Measurements from ENCODE around the gene SOWAHD.
"Not testable (repeated sequence)": the region's sequence is repeated elsewhere in the genome, so short reads cannot be mapped to it uniquely, and the experiment has no call there.

Gene SOWAHD

DNA sequence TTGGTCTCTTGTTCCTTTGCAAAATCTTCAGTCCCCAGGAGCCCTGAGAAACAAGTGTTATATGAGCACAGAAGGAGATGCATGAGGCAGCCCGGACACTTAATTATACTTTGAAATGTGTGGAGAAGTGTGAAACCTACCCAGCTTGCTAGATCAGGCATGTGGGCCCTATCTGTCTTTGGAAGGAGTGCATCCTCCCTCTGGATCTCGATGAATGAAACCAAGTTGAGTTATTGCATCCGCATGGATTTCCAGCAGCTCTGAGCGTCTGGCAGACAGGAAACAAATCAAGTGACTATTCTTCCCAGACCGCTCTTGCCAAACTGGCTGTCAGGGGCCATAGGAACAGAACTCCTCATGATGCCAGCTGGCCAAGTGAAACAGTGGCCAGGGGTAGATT, 19.6 kb upstream of the SOWAHD start:
- H3K9ac ChIP-seq (ENCODE audit: low read depth, low read length) = no peak overlapping the region
- H3K27ac ChIP-seq (ENCODE audit: low read length) = no peak overlapping the region
- no peaks in the 10 kb centered on the region for H3K36me3 ChIP-seq (ENCODE audit: insufficient read depth, low read depth, low read length)
- H3K4me1 ChIP-seq (ENCODE audit: insufficient read depth, low read length) = no peaks in the 10 kb centered on the region
- no peaks in the 10 kb centered on the region for H3K9me3 ChIP-seq (ENCODE audit: insufficient read depth, low read depth, low read length)
- H3K27me3 ChIP-seq (ENCODE audit: insufficient read depth, low read length) = no peaks in the 10 kb centered on the region
- H3K4me3 ChIP-seq (ENCODE audit: low read length) = no peak overlapping the region

DNA sequence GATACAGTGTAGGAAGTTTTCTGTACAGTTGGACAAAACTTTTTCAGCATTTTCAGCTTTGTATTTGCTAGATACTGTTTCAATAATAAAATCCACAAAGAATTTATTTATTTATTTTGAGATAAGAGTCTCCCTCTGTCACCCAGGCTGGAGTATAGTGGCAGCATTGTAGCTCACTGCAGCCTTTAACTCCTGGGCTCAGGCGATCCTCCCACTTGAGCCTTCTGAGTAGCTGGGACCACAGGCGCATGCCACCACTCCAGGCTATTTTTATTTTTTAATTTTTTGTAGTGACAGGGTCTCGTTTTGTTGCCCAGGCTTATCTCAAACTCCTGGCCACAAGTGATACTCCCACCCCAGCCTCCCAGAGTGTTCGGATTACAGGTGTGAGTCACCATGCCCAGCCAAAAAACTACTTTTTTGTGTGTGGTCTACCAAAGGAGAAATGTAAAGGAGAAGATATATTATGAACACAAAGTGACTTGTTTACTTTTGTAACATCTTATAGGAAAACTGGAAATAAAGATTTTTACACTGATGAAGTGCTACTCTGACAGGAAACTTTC, 13.0 kb upstream of the SOWAHD start:
- H3K4me1 ChIP-seq (ENCODE audit: insufficient read depth, low read length) = no peaks in the 10 kb centered on the region
- no peaks in the 10 kb centered on the region for H3K27me3 ChIP-seq (ENCODE audit: insufficient read depth, low read length)
- no peaks in the 10 kb centered on the region for H3K9me3 ChIP-seq (ENCODE audit: insufficient read depth, low read depth, low read length)
- no peak overlapping the region for H3K27ac ChIP-seq (ENCODE audit: low read length)
- H3K36me3 ChIP-seq (ENCODE audit: insufficient read depth, low read depth, low read length) = no peaks in the 10 kb centered on the region
- H3K9ac ChIP-seq (ENCODE audit: low read depth, low read length) = no peak overlapping the region
- no peak overlapping the region for H3K4me3 ChIP-seq (ENCODE audit: low read length)

DNA sequence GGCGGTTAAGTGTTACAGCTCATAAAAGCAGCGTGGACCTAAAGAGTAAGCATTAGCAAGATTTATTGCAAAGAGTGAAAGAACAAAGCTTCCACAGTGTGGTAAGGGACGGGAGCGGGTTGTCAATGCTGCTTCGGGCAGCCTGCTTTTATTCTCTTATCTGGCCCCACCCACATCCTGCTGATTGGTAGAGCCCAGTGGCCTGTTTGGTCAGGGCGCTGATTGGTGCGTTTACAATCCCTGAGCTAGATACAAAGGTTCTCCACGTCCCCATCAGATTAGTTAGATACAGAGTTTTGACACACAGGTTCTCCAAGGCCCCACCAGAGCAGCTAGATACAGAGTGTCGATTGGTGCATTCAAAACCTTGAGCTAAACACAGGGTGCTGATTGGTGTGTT, 8.3 kb upstream of the SOWAHD start:
- not testable (repeated sequence) for H3K4me3 ChIP-seq (ENCODE audit: low read length); H3K27me3 ChIP-seq (ENCODE audit: insufficient read depth, low read length); H3K4me1 ChIP-seq (ENCODE audit: insufficient read depth, low read length); H3K36me3 ChIP-seq (ENCODE audit: insufficient read depth, low read depth, low read length); H3K27ac ChIP-seq (ENCODE audit: low read length); H3K9me3 ChIP-seq (ENCODE audit: insufficient read depth, low read depth, low read length); H3K9ac ChIP-seq (ENCODE audit: low read depth, low read length)

DNA sequence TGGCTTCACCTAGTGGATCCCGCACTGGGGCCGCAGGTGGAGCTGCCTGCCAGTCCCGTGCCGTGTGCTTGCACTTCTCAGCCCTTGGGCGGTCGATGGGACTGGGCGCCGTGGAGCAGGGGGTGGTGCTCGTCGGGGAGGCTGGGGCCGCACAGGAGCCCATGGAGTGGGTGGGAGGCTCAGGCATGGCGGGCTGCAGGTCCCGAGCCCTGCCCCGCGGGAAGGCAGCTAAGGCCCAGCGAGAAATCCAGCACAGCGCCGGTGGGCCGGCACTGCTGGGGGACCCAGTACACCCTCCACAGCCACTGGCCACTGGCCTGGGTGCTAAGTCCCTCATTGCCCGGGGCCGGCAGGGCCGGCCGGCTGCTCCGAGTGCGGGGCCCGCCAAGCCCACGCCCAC, 7.6 kb upstream of the SOWAHD start:
- H3K27ac ChIP-seq (ENCODE audit: low read length); H3K36me3 ChIP-seq (ENCODE audit: insufficient read depth, low read depth, low read length); H3K9ac ChIP-seq (ENCODE audit: low read depth, low read length); H3K4me1 ChIP-seq (ENCODE audit: insufficient read depth, low read length); H3K27me3 ChIP-seq (ENCODE audit: insufficient read depth, low read length); H3K9me3 ChIP-seq (ENCODE audit: insufficient read depth, low read depth, low read length); H3K4me3 ChIP-seq (ENCODE audit: low read length): not testable (repeated sequence)

DNA sequence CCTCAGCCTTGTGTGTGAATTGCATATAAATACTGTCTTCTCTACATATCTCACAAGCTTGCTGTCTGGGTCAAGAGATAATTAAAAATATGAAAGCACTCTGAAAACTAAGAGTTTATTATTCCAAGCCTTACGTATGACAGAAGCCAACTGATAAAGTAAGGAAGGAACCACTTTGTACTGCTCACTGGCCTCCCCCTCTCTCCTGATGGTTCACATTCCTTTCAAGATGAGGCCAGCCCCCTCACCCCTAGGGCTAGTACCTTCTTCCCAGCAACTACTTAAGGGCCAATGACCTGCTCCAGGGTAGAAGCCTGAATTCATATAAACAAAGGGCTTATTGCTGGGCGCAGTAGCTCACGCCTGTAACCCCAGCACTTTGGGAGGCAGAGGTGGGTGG, 5.4 kb upstream of the SOWAHD start:
- no peaks in the 10 kb centered on the region for H3K36me3 ChIP-seq (ENCODE audit: insufficient read depth, low read depth, low read length)
- no peaks in the 10 kb centered on the region for H3K9me3 ChIP-seq (ENCODE audit: insufficient read depth, low read depth, low read length)
- H3K27me3 ChIP-seq (ENCODE audit: insufficient read depth, low read length) = no peaks in the 10 kb centered on the region; the same call in 1 of the 2 replicates
- H3K4me3 ChIP-seq (ENCODE audit: low read length) = no peak overlapping the region
- no peak overlapping the region for H3K27ac ChIP-seq (ENCODE audit: low read length)
- H3K4me1 ChIP-seq (ENCODE audit: insufficient read depth, low read length) = peaks cover 10% of the 10 kb centered on the region; the same call in 1 of the 2 replicates
- H3K9ac ChIP-seq (ENCODE audit: low read depth, low read length) = no peak overlapping the region

DNA sequence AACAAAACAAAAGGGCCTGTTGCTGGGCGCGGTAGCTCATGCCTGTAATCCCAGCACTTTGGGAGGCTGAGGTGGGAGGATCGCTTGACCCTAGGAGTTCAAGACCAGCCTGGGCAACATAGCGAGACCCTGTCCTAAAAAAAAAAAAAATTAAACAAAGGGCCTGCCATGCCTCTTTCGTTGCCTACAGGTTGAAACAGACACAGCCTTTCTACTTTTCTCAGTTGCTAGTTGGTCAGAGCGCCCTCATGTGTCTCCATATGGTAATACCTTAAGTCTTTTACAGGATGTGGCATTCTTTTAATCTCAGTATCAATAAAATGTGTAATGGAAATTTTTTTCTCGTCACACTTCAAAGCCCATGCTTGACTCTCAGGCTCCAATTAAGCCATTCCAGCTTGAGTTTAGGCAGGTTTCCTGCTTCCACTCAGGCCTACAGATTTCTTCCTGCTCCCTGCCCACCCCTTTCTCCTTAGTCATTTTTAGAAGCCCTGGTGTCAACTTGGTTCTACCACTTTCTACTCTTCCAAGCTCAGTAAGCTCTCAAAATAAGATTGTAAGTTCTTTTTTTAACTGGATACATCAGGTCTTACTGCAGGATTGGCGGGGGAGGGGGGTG, 4.6 kb upstream of the SOWAHD start:
- Histone ChIP-seq H3K9me3 (ENCODE audit: insufficient read depth, low read depth, low read length) (no peaks in the 10 kb centered on the region), H3K4me3 (ENCODE audit: low read length) (no peak overlapping the region), H3K27me3 (ENCODE audit: insufficient read depth, low read length) (no peaks in the 10 kb centered on the region; the same call in 1 of the 2 replicates), H3K27ac (ENCODE audit: low read length) (no peak overlapping the region), H3K4me1 (ENCODE audit: insufficient read depth, low read length) (peaks cover 10% of the 10 kb centered on the region; the same call in 1 of the 2 replicates), H3K9ac (ENCODE audit: low read depth, low read length) (no peak overlapping the region), H3K36me3 (ENCODE audit: insufficient read depth, low read depth, low read length) (no peaks in the 10 kb centered on the region)

DNA sequence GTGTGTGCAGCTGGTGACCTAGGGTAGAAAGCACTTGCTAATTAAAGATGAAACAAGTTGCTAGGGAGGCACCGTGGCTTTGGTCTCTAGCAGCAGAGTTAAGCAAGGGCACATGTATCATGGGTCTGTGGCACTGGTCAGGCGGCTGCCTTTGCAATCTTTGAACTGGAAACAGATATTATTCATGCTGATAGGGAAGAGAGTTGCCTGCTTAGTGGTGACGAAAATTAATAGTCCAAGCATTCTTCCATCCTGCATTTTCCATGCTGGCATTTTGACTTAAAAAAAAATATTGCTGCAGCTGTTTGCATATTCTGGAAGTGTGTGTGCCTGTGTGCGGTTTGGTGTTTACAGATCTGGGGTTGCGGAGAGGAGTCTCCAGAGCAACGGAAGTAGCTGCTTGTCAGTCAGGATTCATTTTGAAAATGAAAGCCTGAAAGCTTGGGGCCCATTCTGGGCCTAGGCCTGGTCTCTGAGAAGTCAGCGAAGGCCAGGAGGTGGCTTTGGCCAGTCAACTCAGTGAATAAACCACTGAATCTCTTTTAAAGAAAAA, 2.3 kb upstream of the SOWAHD start:
- H3K4me1 ChIP-seq (ENCODE audit: insufficient read depth, low read length) = peaks cover 10% of the 10 kb centered on the region; the same call in 1 of the 2 replicates
- H3K4me3 ChIP-seq (ENCODE audit: low read length) = no peak overlapping the region
- H3K27ac ChIP-seq (ENCODE audit: low read length) = no peak overlapping the region
- peaks cover 18% of the 10 kb centered on the region for H3K27me3 ChIP-seq (ENCODE audit: insufficient read depth, low read length)
- H3K9ac ChIP-seq (ENCODE audit: low read depth, low read length) = no peak overlapping the region
- no peaks in the 10 kb centered on the region for H3K9me3 ChIP-seq (ENCODE audit: insufficient read depth, low read depth, low read length)
- no peaks in the 10 kb centered on the region for H3K36me3 ChIP-seq (ENCODE audit: insufficient read depth, low read depth, low read length)

DNA sequence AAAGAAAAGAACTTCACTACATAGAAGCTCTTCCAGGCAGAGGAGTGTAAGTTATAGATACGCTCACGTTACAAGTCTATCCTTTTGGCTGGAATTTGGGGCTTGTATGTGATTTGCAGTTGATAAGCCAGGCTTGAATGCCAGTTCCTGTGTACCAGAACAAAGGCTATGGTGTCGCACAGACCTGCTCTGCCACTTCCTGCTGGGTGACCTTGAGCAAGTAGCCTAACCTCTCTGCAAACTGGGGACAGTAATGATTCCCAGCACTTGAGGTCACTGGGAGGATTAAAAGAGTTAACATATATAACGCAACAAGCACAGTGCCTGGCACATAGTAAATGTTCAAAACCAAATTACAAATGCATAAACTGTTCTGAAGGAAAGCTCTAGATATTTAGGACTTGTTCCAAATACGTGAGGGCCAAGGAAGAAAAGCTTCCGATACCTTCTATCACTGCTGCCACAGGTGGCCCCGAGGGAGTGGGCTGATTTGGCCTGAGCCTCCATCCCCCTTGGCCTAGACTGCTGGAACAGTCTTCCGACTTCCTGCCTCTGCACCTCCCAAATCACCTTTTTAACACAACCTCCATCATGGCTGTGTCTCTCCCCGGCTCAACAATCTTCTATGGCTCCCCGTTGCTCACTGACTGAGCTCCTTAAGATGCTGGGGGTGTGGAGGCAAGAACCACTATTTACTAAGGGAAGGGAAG, 1.3 kb upstream of the SOWAHD start:
- H3K27me3 ChIP-seq (ENCODE audit: insufficient read depth, low read length) = peaks cover 18% of the 10 kb centered on the region
- H3K27ac ChIP-seq (ENCODE audit: low read length) = no peak overlapping the region
- H3K4me3 ChIP-seq (ENCODE audit: low read length) = peak overlapping the region; percentile 70; the same call in 1 of the 2 replicates
- H3K9ac ChIP-seq (ENCODE audit: low read depth, low read length) = 0 out of 2 replicates have a peak overlapping the region, but pooled peaks have one; percentile 61
- peaks cover 10% of the 10 kb centered on the region; the same call in 1 of the 2 replicates for H3K4me1 ChIP-seq (ENCODE audit: insufficient read depth, low read length)
- H3K9me3 ChIP-seq (ENCODE audit: insufficient read depth, low read depth, low read length) = no peaks in the 10 kb centered on the region
- no peaks in the 10 kb centered on the region for H3K36me3 ChIP-seq (ENCODE audit: insufficient read depth, low read depth, low read length)

DNA sequence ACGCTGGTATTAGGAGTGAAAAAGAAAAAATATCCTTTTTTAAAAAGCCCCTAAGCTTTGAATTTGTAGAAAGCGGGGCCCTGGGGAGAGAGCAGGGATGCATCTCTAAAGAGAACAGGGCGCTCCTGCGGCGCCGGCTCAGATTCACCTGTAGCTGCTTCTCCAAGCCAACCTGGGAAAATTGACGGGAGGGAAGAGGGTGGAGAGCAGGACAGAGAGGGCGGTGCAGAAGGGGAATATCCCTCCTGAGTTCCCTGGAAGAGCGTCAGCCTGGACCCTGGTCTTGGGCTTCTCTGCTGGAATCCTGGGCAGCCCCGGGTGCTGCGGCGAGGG, 776 bp upstream of the SOWAHD start:
- H3K27me3 ChIP-seq (ENCODE audit: insufficient read depth, low read length) = peaks cover 18% of the 10 kb centered on the region
- H3K4me1 ChIP-seq (ENCODE audit: insufficient read depth, low read length) = peaks cover 10% of the 10 kb centered on the region; the same call in 1 of the 2 replicates
- H3K27ac ChIP-seq (ENCODE audit: low read length) = no peak overlapping the region
- H3K9ac ChIP-seq (ENCODE audit: low read depth, low read length) = peak overlapping the region; percentile 61
- no peaks in the 10 kb centered on the region for H3K36me3 ChIP-seq (ENCODE audit: insufficient read depth, low read depth, low read length)
- H3K4me3 ChIP-seq (ENCODE audit: low read length) = peak overlapping the region; percentile 70
- H3K9me3 ChIP-seq (ENCODE audit: insufficient read depth, low read depth, low read length) = no peaks in the 10 kb centered on the region

DNA sequence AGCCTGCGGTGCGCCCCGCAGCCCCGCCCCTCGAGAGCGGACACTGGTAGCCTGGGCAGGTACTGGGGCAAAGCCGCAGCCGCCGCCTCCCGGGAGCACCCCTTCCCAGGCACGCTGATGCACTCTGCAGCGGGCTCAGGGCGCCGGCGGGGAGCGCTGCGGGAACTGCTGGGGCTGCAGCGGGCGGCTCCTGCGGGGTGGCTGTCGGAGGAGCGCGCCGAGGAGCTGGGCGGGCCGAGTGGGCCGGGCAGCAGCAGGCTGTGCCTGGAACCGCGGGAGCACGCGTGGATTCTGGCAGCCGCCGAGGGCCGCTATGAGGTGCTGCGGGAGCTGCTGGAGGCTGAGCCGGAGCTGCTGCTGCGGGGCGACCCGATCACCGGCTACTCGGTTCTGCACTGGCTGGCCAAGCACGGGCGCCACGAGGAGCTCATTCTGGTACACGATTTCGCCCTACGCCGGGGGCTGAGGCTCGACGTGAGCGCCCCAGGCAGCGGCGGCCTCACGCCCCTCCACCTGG, 401 bp downstream of the SOWAHD start:
- H3K27ac ChIP-seq (ENCODE audit: low read length) = no peak overlapping the region
- no peaks in the 10 kb centered on the region for H3K9me3 ChIP-seq (ENCODE audit: insufficient read depth, low read depth, low read length)
- no peak overlapping the region; the same call in 1 of the 2 replicates for H3K9ac ChIP-seq (ENCODE audit: low read depth, low read length)
- peak overlapping the region; percentile 70; the same call in 1 of the 2 replicates for H3K4me3 ChIP-seq (ENCODE audit: low read length)
- H3K36me3 ChIP-seq (ENCODE audit: insufficient read depth, low read depth, low read length) = no peaks in the 10 kb centered on the region
- H3K27me3 ChIP-seq (ENCODE audit: insufficient read depth, low read length) = peaks cover 18% of the 10 kb centered on the region
- H3K4me1 ChIP-seq (ENCODE audit: insufficient read depth, low read length) = peaks cover 10% of the 10 kb centered on the region; the same call in 1 of the 2 replicates

DNA sequence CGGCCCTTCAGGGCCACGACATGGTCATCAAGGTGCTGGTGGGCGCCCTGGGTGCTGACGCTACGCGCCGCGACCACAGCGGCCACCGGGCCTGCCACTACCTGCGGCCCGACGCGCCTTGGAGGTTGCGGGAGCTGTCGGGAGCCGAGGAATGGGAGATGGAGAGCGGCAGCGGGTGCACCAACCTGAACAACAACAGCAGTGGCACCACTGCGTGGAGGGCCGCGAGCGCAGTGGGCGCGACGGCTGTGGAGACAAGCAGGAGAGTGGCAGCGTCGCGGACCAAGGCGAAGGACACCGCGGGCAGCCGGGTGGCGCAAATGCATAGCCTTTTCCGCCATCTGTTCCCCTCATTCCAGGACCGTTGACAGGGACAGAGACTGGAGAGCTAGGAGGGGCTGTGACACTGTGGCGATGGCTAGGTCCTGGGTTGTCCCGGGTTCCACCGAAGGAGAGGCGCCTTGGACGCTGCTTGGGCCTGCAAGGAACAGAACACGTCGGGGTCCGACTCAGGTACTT, 919 bp downstream of the SOWAHD start:
- Histone ChIP-seq H3K36me3 (ENCODE audit: insufficient read depth, low read depth, low read length) (no peaks in the 10 kb centered on the region), H3K27ac (ENCODE audit: low read length) (no peak overlapping the region), H3K4me3 (ENCODE audit: low read length) (peak overlapping the region; percentile 70), H3K27me3 (ENCODE audit: insufficient read depth, low read length) (peaks cover 18% of the 10 kb centered on the region), H3K9ac (ENCODE audit: low read depth, low read length) (no peak overlapping the region), H3K9me3 (ENCODE audit: insufficient read depth, low read depth, low read length) (no peaks in the 10 kb centered on the region), H3K4me1 (ENCODE audit: insufficient read depth, low read length) (peaks cover 10% of the 10 kb centered on the region; the same call in 1 of the 2 replicates)

Measured in iPS-20b (cell line).